Measurements from ENCODE around the gene FOXL2NB. TPM values are rescaled to one million over a fixed set of nuclear protein-coding genes. Genes with fewer than 3 reads are reported as not detected.
A peak's percentile ranks its signal among the peaks of the same experiment; 100 is the strongest.

FOXL2NB gene
- total RNA-seq, 1 donor from 2014 or later, result under 0.01 TPM

DNA sequence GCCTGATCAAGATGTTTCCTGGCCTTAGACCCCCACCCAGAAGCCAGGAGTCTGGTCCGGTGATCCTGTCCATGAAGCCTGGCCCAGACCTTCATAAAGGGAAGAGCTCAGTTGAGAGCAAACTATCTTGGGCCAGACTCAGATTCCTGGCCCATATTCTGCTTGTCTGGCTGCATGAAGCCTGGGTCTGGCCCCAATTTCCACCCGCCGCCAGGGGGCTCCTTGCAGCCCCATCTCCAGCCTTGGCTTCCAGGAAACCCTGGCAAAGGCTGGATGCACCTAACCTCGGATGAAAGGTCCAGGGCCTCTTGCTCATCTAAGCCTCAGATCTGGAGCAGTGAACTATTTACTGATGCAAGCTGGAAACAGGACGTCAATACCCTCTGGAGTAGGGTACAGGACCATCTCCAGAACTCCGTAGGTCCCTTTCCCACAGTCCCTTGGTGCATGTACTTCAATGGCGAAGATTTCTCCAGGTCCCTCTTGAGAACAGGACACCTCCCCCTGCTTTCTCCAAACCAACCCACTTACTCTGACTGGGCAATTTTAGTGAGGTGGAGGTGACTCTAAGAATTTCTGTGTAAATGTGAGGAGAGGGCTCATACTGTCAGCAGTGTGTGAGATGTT is 5.6 kb upstream of the FOXL2NB start:
- Histone ChIP-seq H3K4me3 (ENCODE audit: low read depth, low read length) (no peak overlapping the region), H3K36me3 (ENCODE audit: control insufficient read depth, insufficient read depth, low read length) (no peaks in the 10 kb centered on the region), H3K27me3 (ENCODE audit: control insufficient read depth, insufficient read depth, low read length) (peaks cover 70% of the 10 kb centered on the region)
- DNase-seq (ENCODE audit: low read depth) (no peak), FAIRE-seq (no peak)
- TF ChIP-seq, protein P1, sequence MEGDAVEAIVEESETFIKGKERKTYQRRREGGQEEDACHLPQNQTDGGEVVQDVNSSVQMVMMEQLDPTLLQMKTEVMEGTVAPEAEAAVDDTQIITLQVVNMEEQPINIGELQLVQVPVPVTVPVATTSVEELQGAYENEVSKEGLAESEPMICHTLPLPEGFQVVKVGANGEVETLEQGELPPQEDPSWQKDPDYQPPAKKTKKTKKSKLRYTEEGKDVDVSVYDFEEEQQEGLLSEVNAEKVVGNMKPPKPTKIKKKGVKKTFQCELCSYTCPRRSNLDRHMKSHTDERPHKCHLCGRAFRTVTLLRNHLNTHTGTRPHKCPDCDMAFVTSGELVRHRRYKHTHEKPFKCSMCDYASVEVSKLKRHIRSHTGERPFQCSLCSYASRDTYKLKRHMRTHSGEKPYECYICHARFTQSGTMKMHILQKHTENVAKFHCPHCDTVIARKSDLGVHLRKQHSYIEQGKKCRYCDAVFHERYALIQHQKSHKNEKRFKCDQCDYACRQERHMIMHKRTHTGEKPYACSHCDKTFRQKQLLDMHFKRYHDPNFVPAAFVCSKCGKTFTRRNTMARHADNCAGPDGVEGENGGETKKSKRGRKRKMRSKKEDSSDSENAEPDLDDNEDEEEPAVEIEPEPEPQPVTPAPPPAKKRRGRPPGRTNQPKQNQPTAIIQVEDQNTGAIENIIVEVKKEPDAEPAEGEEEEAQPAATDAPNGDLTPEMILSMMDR (IDR thresholded peaks at IDR 0.05; ENCODE audit: insufficient read depth, low read length, severe bottlenecking), result peak; percentile 63

GRCh38 chr3:138942271-138942670 is 4.7 kb upstream of the FOXL2NB start:
- no peak for FAIRE-seq

DNA sequence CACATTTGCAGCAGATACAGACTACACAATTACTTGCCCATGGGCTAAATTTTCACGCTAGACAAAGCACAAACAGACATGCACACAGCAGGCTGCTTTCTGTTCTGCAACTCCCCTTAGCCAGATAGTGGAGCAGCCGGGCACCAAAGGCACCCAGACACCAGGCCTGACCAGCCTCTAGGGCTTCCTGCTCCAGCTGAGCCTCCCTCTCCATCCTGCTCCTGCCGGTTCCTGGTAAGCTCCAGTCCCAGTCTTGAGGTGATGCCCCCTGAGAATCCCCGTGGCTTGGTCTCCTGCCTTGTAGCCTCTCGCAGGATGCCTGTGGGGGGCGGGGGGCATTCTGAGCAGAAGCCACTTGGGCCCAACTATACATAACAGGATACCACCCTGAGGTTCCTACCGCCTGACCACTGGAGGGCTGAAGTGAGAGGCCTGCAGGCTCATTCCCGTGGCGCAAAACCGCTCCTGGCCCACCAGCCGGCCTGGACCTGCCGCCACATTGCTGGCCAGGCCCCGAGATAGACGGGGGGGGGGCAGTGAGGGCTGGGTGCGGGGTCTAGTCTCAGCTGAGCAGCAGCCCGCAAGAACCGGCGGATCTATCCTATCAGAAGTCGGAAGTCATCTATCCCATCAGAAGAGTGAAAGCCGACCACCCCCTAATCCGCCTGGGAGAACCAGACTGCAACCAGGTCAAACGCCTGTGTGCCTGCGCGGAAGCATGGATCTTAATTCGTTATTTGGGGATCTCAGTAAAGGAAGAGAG is 4.0 kb upstream of the FOXL2NB start:
- TF ChIP-seq, protein P1 (IDR thresholded peaks at IDR 0.05; ENCODE audit: insufficient read depth, low read length, severe bottlenecking), result no peak
- Histone ChIP-seq H3K27me3 (ENCODE audit: control insufficient read depth, insufficient read depth, low read length) (peaks cover 53% of the 10 kb centered on the region), H3K36me3 (ENCODE audit: control insufficient read depth, insufficient read depth, low read length) (no peaks in the 10 kb centered on the region), H3K4me3 (ENCODE audit: low read depth, low read length) (no peak overlapping the region)
- no peak for DNase-seq (ENCODE audit: low read depth)
- no peak for FAIRE-seq

More at GRCh38 chr3:138942271-138942670, 4.7 kb upstream of the FOXL2NB start:
- no peak for DNase-seq (ENCODE audit: low read depth)
- peaks cover 61% of the 10 kb centered on the region for H3K27me3 ChIP-seq (ENCODE audit: control insufficient read depth, insufficient read depth, low read length)
- no peaks in the 10 kb centered on the region for H3K36me3 ChIP-seq (ENCODE audit: control insufficient read depth, insufficient read depth, low read length)
- TF ChIP-seq, protein P1 (IDR thresholded peaks at IDR 0.05; ENCODE audit: insufficient read depth, low read length, severe bottlenecking), result no peak
- no peak overlapping the region for H3K4me3 ChIP-seq (ENCODE audit: low read depth, low read length)

DNA sequence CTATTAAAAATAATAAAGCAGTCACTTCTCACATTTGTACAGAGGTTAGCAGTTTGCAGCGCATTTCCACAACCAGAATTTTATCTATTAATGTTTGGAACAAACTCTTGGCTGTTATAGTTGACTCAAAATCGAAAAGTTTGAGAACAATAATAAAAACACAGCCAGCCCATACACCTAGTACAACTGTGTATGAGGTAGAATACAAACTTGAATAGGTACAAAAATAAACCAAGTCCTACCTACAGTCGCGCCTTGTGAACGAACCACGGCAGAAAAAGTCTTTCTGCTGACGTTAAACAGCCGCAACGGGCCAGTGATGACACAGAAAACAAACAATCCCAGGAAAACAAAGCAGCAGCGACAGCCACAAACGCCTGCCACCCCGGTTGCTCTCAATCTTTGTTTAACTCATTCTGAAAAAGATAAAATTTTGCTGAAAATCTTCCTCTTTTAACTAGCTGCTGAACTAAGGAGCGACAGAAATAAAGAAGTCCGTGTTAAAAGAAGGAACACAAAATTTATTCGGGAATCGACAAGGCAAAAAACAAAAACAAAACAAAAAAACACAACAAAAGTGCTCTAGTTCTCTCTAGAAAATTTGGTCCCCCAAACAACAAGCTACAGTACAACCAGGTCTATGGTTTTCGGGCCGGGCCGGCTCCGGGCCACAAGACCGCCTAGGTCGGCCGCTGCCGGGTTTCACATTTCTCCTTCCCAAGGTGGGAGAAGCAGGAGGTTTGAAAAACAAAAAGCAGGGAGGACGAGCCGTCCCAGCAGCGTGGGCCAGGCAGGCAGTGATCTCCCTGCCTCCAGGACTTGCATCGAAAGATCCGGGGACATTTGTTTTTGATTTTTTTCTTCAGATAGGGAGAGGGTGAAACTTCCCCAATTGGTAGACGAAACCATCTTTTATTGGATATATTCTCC is 3.0 kb upstream of the FOXL2NB start:
- Histone ChIP-seq H3K27me3 (ENCODE audit: control insufficient read depth, insufficient read depth, low read length) (peaks cover 52% of the 10 kb centered on the region), H3K4me3 (ENCODE audit: low read depth, low read length) (no peak overlapping the region), H3K36me3 (ENCODE audit: control insufficient read depth, insufficient read depth, low read length) (no peaks in the 10 kb centered on the region)
- DNase-seq (ENCODE audit: low read depth) (no peak), FAIRE-seq (no peak)
- TF ChIP-seq, protein P1 (IDR thresholded peaks at IDR 0.05; ENCODE audit: insufficient read depth, low read length, severe bottlenecking), result no peak

GRCh38 chr3:138944654-138944928 is 2.4 kb upstream of the FOXL2NB start:
- Histone ChIP-seq H3K36me3 (ENCODE audit: control insufficient read depth, insufficient read depth, low read length) (no peaks in the 10 kb centered on the region), H3K4me3 (ENCODE audit: low read depth, low read length) (no peak overlapping the region), H3K27me3 (ENCODE audit: control insufficient read depth, insufficient read depth, low read length) (peaks cover 52% of the 10 kb centered on the region)
- FAIRE-seq (no peak), DNase-seq (ENCODE audit: low read depth) (no peak)
- TF ChIP-seq, protein P1 (IDR thresholded peaks at IDR 0.05; ENCODE audit: insufficient read depth, low read length, severe bottlenecking), result no peak

All from bronchial epithelial cell (primary cell).